Heart right ventricle (tissue), 16 donors: ENCODE data around the gene PPIA. TPM values are rescaled to one million over a fixed set of nuclear protein-coding genes. Genes with fewer than 3 reads are reported as not detected.

Source experiments
- ATAC-seq, 8 donors: fragments of 200-7000 bp; cut with Tn5 transposase; one replicate each; pipeline ENCODE4 v1.9.1; 2020; ENCODE audit warnings: mild to moderate bottlenecking in 8 of 8, moderate library complexity in 8 of 8, moderate number of reproducible peaks in 1 of 8
- DNase-seq, 2 donors: peaks; one replicate each; pipeline ENCODE4 v3.0.0-alpha.2; 2020
- H3K27ac ChIP-seq, 10 donors: fragments of 200-600 bp; sonication (generic) in 2 of 10; one replicate each; pipeline versions ENCODE4 v1.5.0 to v1.8.0; 2020 to 2022; ENCODE audit warnings: mild to moderate bottlenecking in 3 of 10
- H3K27me3 ChIP-seq, 7 donors: fragments of 200-600 bp; one replicate each; pipeline ENCODE4 v1.8.0; 2021 to 2022; ENCODE audit warnings: mild to moderate bottlenecking in 2 of 7
- H3K36me3 ChIP-seq, 9 donors: fragments of 200-600 bp; sonication (generic) in 1 of 9; one replicate each; pipeline versions ENCODE4 v1.5.0 to v1.8.0; 2020 to 2022; ENCODE audit warnings: mild to moderate bottlenecking in 2 of 9
- H3K4me1 ChIP-seq, 9 donors: fragments of 200-600 bp; sonication (generic) in 1 of 9; one replicate each; pipeline versions ENCODE4 v1.5.0 to v1.8.0; 2020 to 2022; ENCODE audit warnings: mild to moderate bottlenecking in 4 of 9
- H3K4me3 ChIP-seq, 10 donors: fragments of 200-600 bp; sonication (generic) in 2 of 10; one replicate each; pipeline versions ENCODE4 v1.5.0 to v1.8.0; 2020 to 2022; ENCODE audit warnings: mild to moderate bottlenecking in 7 of 10, moderate library complexity in 2 of 10
- H3K9me3 ChIP-seq, 11 donors: fragments of 200-600 bp in 10 of 11; sonication (generic) in 2 of 11; one replicate each; pipeline versions ENCODE4 v1.5.0 to v1.8.0; 2013 to 2022; ENCODE audit warnings: mild to moderate bottlenecking in 2 of 11, control low read depth in 1 of 11, moderate library complexity in 1 of 11
- WGBS, 2 donors: extraction: QIAGEN DNeasy Blood & Tissue Kit; methylation state at CpG; one replicate each; pipeline ENCODE4 v1.1.7; 2013; ENCODE audit warnings: inconsistent platforms in 1 of 2; 5-methylcytosine and 5-hydroxymethylcytosine counted together
- intact Hi-C, 10 donors: fragments of 100-400 bp; cut with DNase I; formaldehyde crosslinking; loops; one replicate each; pipeline versions ENCODE4 v1.11.1 to v1.14.2; 2022
- polyA plus RNA-seq, 2 donors: library from polyadenylated mRNA; stranded (reverse); fragments of 200-250 nt; gene quantifications; one replicate each; pipeline ENCODE4 v1.2.3, GENCODE V29; 2013
- total RNA-seq, 10 donors: library from RNA; stranded (reverse); fragmentation: NEBNext Ultra II Directional in 3 of 10; extraction: Animal tissue kit (Norgen Biotek cat#: 25700) in 3 of 10; gene quantifications; one replicate each; pipeline versions ENCODE4 v1.2.1 to v1.2.4, GENCODE V29; 2021 to 2023
- TF ChIP-seq, protein P1 (sequence below), 9 donors: fragments of 200-600 bp; sonication (generic) in 2 of 9; IDR thresholded peaks; one replicate each; pipeline versions ENCODE4 v1.5.0 to v1.8.0; 2021 to 2022; ENCODE audit warnings: antibody characterized with exemption in 9 of 9, mild to moderate bottlenecking in 5 of 9, moderate library complexity in 1 of 9
- donor health status: Arrhythmogenic right ventricular cardiomyopathy.
- donor health status: ischemic (EF 13 %, LVEDD 7.1; RV severe dilation, severe dysfunction).
- donor health status: healthy with polysubstance abuse.
- donor health status: DM: no; HTN: yes; CAD: no.
- donor health status: DM: no; HTN: no; CAD: no.
- donor health status: ischemic (EF 25% LVEDD 6.9; RV normal size, moderate dysfunction).
- donor health status: ischemic (EF 25% LVEDD 5.7; RV mildly dilated, moderate dysfunction).
- donor health status: healthy.
- donor health status: DM: yes; HTN: yes; CAD: no.
- donor health status: Ischemic cardiomyopathy.
- donor health status: ischemic (EF 35%, LVEDD 5.7; RV mildly dilated, moderate dysfunction).
- donor health status: nonischemic (EF 11% LVEDD 7.7; RV severe dilation, severe dysfunction).
- donor health status: DM: yes; HTN: yes; CAD: no.
- donor health status: PGD.
- donor health status: ischemic (EF 29% LVEDD 5.4; RV normal size, mild dysfunction).
- donor health status: nonischemic (EF 23%, LVEDD 6.1; RV moderate dilation, normal function).

PPIA gene
- total and polyA plus RNA-seq, 12 donors, result 355 to 3,654 (median 438) TPM

- 0 to 1% methylated on average over 12 of the region's 12 CpGs for WGBS, 2 donors
- ATAC-seq (no peak), DNase-seq (no peak)
- peaks cover 0 to 15% (median 0%) of the 10 kb centered on the region in 9 donors for H3K36me3 ChIP-seq
- intact Hi-C loops, result loop anchor here (1.0 to 10.0 kb wide), 16 partner anchors 35 to 265 kb away; partner anchors contain the start of genes PPIA (in 6 of the 10), TMED4 (in 4 of the 10), OGDH (in 3 of the 10) and PURB (in 2 of the 10)
- H3K9me3 ChIP-seq, result no peaks in the 10 kb centered on the region
- H3K4me3 ChIP-seq, result peak overlapping the region; percentile 58 to 77 (median 66)
- H3K4me1 ChIP-seq, result peaks cover 0 to 58% (median 43%) of the 10 kb centered on the region in 9 donors
- TF ChIP-seq, protein P1, sequence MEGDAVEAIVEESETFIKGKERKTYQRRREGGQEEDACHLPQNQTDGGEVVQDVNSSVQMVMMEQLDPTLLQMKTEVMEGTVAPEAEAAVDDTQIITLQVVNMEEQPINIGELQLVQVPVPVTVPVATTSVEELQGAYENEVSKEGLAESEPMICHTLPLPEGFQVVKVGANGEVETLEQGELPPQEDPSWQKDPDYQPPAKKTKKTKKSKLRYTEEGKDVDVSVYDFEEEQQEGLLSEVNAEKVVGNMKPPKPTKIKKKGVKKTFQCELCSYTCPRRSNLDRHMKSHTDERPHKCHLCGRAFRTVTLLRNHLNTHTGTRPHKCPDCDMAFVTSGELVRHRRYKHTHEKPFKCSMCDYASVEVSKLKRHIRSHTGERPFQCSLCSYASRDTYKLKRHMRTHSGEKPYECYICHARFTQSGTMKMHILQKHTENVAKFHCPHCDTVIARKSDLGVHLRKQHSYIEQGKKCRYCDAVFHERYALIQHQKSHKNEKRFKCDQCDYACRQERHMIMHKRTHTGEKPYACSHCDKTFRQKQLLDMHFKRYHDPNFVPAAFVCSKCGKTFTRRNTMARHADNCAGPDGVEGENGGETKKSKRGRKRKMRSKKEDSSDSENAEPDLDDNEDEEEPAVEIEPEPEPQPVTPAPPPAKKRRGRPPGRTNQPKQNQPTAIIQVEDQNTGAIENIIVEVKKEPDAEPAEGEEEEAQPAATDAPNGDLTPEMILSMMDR (IDR thresholded peaks at IDR 0.05), result no peak
- peak overlapping the region; percentile 86 to 99 (median 96) for H3K27ac ChIP-seq
- H3K27me3 ChIP-seq, result no peaks in the 10 kb centered on the region
These were observed 50.5 kb downstream of the PPIA start for GRCh38 chr7:44846816-44847508.

DNA sequence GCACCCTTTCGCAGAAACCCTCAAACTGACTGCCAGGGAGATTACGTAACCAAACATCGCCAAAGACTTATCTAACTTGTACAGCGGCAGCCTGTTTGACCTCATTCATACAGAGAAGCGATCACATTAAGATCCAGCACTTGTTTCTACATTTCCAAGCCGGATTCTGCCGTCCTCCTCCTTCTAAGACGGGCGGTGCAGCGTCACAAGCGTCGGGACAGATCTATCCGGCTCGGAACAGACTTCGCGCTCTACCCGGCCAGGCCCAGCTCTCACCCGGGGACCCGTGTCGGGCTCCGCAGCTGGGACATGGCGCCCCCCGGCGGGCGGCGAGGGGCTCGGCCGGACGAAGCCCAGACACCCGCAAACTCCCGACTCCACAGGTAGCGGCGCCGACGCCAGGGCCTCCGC lies 51.0 kb downstream of the PPIA start:
- TF ChIP-seq, protein P1 (IDR thresholded peaks at IDR 0.05), result peak; percentile 79 to 99 (median 92)
- intact Hi-C loops, result loop anchor here (1.0 to 10.0 kb wide), 16 partner anchors 35 to 265 kb away; partner anchors contain the start of genes PPIA (in 6 of the 10), TMED4 (in 4 of the 10), OGDH (in 3 of the 10) and PURB (in 2 of the 10)
- Histone ChIP-seq H3K27me3 (no peaks in the 10 kb centered on the region), H3K9me3 (no peaks in the 10 kb centered on the region), H3K4me1 (peaks cover 0 to 53% (median 38%) of the 10 kb centered on the region in 9 donors), H3K4me3 (peak overlapping the region; percentile 58 to 77 (median 66)), H3K36me3 (peaks cover 0 to 9% (median 0%) of the 10 kb centered on the region in 9 donors), H3K27ac (peak overlapping the region; percentile 86 to 99 (median 96))
- ATAC-seq (peak; percentile 68 to 87 (median 82)), DNase-seq (peak; percentile 87 to 90)
- 0% methylated on average over 36 of the region's 36 CpGs for WGBS, 2 donors

GRCh38 chr7:44847920-44848634 lies 51.6 kb downstream of the PPIA start, which contains the start of gene H2AZ2:
Gene H2AZ2 (minus strand): TSS chr7:44848087. CDS start chr7:44847971, 116 bp downstream.
- WGBS, 2 donors, result 0% methylated on average over 64 to 70 of the region's 70 CpGs
- intact Hi-C loops, result loop anchor here (1.0 to 10.0 kb wide), 18 partner anchors 34 to 266 kb away; partner anchors contain the start of genes PPIA (in 6 of the 10), TMED4 (in 5 of the 10), OGDH (in 3 of the 10) and PURB (in 2 of the 10)
- Histone ChIP-seq H3K36me3 (peaks cover 0 to 5% (median 0%) of the 10 kb centered on the region in 9 donors), H3K9me3 (no peaks in the 10 kb centered on the region), H3K4me3 (peak within 1 kb of the TSS; percentile 59 to 77 (median 68)), H3K4me1 (peaks cover 0 to 47% (median 34%) of the 10 kb centered on the region in 9 donors), H3K27ac (peak within 1 kb of the TSS; percentile 86 to 99 (median 96)), H3K27me3 (no peaks in the 10 kb centered on the region)
- ATAC-seq, result peak; percentile 94 to 98 (median 96)
- TF ChIP-seq, protein P1 (IDR thresholded peaks at IDR 0.05), result peak in 3 of 9 donors; percentile 2 to 5 (median 5)
- peak; percentile 100 for DNase-seq
